HL-60 (cell line): Measurements from ENCODE around the gene LRBA.

ENCODE experiments used
- DNase-seq, 2 experiments: peaks; one replicate each; pipeline ENCODE4 v3.0.0-alpha.2; 2010 to 2020; ENCODE audit warnings: low read depth in 1 of 2, low spot score in 1 of 2
- H3K27ac ChIP-seq: fragments of 250-450 bp; sonication (Bioruptor Pico); replicated peaks from 2 replicates; pipeline ENCODE4 v1.5.1; 2020; ENCODE audit warnings: mild to moderate bottlenecking, moderate library complexity
- H3K27me3 ChIP-seq: fragments of 250-450 bp; sonication (Bioruptor Pico); 2 replicates; pipeline ENCODE4 v1.5.1; 2021; ENCODE audit warnings: mild to moderate bottlenecking, moderate library complexity; ENCODE audit not compliant: insufficient read depth, poor library complexity, severe bottlenecking
- H3K4me3 ChIP-seq: replicated peaks from 2 replicates; pipeline ENCODE4 v1.5.1; 2011; ENCODE audit warnings: mild to moderate bottlenecking, control low read depth, low read length; ENCODE audit not compliant: insufficient read depth
- GABPA ChIP-seq: IDR thresholded peaks from 2 replicates; pipeline ENCODE4 v1.6.1; 2012; ENCODE audit warnings: low read depth
- POLR2AphosphoS5 ChIP-seq: IDR thresholded peaks from 2 replicates; pipeline ENCODE4 v1.6.1; 2012; ENCODE audit warnings: low read depth
- SPI1 ChIP-seq: IDR thresholded peaks from 2 replicates; pipeline ENCODE4 v1.6.1; 2012; ENCODE audit warnings: low read depth, mild to moderate bottlenecking, borderline replicate concordance
- TF ChIP-seq, protein P1 (sequence below): IDR thresholded peaks from 2 replicates; pipeline ENCODE4 v1.6.1; 2012; ENCODE audit warnings: low read depth; ENCODE audit not compliant: insufficient replicate concordance
- TF ChIP-seq, protein P2 (sequence below): IDR thresholded peaks from one replicate; pipeline ENCODE4 v1.5.1; 2011; ENCODE audit warnings: low read length, control low read depth, inconsistent platforms; ENCODE audit not compliant: insufficient read depth

LRBA gene

DNA sequence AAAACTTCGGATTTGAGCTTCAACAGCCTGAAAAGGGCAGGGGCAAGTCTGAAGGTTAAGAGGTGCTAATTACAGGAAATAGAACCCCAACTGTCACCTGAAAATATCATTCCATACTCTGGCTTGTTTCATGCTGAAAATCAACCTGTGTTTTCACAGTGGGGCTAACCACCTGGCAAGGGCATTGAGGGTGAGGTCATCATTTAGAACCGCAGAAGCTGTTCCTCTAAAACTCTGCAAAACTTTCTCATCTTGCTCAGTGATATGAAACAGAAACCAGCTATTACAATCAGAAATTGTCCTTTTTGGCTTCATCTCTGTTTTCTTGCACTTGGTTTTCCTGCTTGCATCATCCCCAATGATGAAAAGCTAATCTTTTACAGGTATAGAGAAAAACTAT, 689.2 kb downstream of the LRBA start:
- TF ChIP-seq SPI1 (no peak), POLR2AphosphoS5 (no peak), GABPA (no peak)
- TF ChIP-seq, protein P1, sequence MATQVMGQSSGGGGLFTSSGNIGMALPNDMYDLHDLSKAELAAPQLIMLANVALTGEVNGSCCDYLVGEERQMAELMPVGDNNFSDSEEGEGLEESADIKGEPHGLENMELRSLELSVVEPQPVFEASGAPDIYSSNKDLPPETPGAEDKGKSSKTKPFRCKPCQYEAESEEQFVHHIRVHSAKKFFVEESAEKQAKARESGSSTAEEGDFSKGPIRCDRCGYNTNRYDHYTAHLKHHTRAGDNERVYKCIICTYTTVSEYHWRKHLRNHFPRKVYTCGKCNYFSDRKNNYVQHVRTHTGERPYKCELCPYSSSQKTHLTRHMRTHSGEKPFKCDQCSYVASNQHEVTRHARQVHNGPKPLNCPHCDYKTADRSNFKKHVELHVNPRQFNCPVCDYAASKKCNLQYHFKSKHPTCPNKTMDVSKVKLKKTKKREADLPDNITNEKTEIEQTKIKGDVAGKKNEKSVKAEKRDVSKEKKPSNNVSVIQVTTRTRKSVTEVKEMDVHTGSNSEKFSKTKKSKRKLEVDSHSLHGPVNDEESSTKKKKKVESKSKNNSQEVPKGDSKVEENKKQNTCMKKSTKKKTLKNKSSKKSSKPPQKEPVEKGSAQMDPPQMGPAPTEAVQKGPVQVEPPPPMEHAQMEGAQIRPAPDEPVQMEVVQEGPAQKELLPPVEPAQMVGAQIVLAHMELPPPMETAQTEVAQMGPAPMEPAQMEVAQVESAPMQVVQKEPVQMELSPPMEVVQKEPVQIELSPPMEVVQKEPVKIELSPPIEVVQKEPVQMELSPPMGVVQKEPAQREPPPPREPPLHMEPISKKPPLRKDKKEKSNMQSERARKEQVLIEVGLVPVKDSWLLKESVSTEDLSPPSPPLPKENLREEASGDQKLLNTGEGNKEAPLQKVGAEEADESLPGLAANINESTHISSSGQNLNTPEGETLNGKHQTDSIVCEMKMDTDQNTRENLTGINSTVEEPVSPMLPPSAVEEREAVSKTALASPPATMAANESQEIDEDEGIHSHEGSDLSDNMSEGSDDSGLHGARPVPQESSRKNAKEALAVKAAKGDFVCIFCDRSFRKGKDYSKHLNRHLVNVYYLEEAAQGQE = no peak
- TF ChIP-seq, protein P2, sequence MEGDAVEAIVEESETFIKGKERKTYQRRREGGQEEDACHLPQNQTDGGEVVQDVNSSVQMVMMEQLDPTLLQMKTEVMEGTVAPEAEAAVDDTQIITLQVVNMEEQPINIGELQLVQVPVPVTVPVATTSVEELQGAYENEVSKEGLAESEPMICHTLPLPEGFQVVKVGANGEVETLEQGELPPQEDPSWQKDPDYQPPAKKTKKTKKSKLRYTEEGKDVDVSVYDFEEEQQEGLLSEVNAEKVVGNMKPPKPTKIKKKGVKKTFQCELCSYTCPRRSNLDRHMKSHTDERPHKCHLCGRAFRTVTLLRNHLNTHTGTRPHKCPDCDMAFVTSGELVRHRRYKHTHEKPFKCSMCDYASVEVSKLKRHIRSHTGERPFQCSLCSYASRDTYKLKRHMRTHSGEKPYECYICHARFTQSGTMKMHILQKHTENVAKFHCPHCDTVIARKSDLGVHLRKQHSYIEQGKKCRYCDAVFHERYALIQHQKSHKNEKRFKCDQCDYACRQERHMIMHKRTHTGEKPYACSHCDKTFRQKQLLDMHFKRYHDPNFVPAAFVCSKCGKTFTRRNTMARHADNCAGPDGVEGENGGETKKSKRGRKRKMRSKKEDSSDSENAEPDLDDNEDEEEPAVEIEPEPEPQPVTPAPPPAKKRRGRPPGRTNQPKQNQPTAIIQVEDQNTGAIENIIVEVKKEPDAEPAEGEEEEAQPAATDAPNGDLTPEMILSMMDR = no peak
- no peak overlapping the region for H3K27ac ChIP-seq
- no peaks in the 10 kb centered on the region for H3K27me3 ChIP-seq

DNA sequence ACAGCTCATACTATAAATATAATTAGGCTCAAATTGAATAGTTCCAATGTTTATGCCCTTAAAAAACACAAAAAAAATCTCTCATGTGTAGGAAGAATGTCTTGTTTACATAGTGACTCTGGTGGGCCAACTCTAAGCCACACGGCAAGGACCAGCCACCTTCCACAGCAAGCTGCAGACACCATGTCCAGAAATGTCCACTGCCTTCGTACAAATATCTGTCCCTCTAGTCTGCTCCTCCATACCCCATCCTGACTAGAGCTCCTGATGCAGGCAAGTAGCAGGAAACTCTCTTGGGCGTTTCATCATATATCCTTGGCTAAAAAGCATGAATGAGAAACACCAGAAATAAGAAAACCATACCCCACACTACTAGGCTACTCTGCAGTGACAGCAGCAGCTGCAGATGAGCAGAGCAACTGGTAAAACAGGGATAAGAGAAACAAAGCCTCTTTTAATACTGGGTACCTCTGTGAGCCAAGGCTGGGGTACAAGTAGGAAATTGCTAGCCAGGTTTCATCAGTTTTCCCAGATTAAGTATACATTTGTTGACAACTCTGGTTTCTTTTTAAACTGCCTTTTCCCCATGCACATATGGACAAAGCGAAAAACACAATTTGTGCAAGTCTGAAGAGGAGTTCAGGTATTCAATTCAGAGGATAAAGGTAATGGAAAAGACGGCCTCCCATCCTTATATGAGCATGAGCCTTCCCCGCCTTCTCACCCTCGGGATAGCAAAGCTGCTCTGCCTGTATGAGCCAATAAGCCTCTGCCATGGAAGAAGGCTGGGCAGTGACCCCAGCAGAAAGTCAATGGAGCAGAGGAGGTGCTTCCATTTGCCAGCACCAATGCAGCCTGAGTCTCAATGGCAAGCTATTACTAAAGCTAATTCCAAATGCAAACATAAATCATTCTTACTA, 691.4 kb downstream of the LRBA start:
- Histone ChIP-seq H3K27me3 (no peaks in the 10 kb centered on the region), H3K27ac (no peak overlapping the region), H3K4me3 (no peak overlapping the region)
- TF ChIP-seq, protein P2 = no peak
- TF ChIP-seq GABPA = no peak
- no peak for TF ChIP-seq POLR2AphosphoS5
- no peak for TF ChIP-seq SPI1
- TF ChIP-seq, protein P1 = no peak
- DNase-seq = no peak

More for the DNA sequence above, 689.2 kb downstream of the LRBA start:
- no peak for DNase-seq
- H3K4me3 ChIP-seq = no peak overlapping the region

DNA sequence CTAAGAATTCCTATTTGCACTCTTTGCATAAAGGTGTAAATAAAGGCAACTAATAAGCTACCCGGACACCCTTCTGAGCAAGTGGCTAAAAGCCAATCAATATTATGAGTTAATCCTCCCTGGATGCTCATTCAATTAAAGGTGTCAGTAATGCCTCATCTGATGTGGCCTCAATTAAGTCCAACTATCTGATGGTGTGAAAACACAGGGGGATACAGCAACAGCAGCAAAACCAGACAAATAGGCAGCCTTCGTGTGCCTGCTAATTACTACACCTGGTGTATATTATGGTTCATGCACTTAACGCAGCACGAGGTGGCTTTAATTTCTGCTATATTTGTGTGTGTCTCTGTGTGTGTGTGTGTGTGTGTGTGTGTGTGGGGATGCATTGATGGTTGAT, 692.4 kb downstream of the LRBA start:
- H3K4me3 ChIP-seq = no peak overlapping the region
- TF ChIP-seq, protein P1 = no peak
- H3K27ac ChIP-seq = no peak overlapping the region
- no peaks in the 10 kb centered on the region for H3K27me3 ChIP-seq
- DNase-seq = no peak
